Skin of body (tissue), 2 donors: ENCODE results near the gene ZNF276. TPM values are rescaled to one million over a fixed set of nuclear protein-coding genes. Genes with fewer than 3 reads are reported as not detected.
"Not testable (repeated sequence)": the region's sequence is repeated elsewhere in the genome, so short reads cannot be mapped to it uniquely, and the experiment has no call there.

Experiments used
- DNase-seq: peaks from one replicate; lab custom pipeline; 2025; lab: John Stamatoyannopoulos, UW
- total RNA-seq: library from RNA; depleted of rRNA; stranded (reverse); fragments of >200 nt; gene quantifications from one replicate; pipeline ENCODE4 v1.2.3, GENCODE V29; 2014

The ZNF276 gene
- total RNA-seq, 1 donor from 2014 or later, result 29.4 TPM

GRCh38 chr16:89695875-89696669 lies 25.3 kb upstream of the ZNF276 start:
- DNase-seq, result no peak

GRCh38 chr16:89696670-89697128 lies 24.6 kb upstream of the ZNF276 start:
- no peak for DNase-seq

DNA sequence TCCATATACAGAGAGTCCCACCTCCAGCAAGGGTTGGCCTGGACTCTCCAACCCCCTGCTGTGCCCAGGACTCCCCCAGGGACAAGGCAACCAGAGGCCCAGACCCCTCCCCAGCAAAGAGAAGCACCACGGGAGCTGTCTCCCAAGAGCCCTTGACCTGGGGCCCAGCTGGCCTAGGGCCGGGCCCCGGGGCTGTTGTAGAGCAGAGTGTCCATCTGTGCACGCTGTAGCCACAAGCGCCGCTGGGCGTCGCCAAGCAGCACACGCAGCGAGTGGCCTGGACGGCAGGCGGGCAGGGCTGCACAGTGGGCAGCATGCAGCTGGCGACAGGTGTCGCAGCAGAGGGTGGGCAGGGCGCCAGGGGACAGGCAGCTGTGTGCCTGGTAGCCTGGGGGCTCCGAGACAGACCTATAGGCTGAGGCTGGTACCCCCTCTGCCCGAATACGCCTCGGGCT lies 24.1 kb upstream of the ZNF276 start:
- DNase-seq, result no peak

GRCh38 chr16:89697616-89698331 lies 23.6 kb upstream of the ZNF276 start:
- no peak for DNase-seq

- not testable (repeated sequence) for DNase-seq
These were observed 22.6 kb upstream of the ZNF276 start for GRCh38 chr16:89698717-89699116.

DNA sequence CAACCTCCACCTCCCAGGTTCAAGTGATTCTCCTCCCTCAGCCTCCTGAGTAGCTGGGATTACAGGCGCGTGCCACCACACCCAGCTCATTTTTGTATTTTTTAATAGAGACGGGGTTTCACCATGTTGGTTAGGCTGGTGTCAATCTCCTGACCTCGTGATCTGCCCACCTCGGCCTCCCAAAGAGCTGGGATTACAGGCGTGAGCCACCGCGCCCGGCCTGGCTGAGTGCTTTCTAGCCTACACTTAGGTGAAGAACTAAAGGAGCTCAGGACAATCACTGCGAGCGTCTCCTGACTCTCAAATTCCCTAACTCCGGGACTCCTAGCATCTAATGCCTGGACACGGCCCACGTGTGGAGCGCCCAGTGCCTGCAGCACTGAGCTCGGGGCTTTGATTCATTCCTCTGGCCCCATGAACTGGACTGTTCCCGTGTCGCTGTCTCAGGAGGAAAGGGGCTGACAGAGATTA lies 21.7 kb upstream of the ZNF276 start:
- not testable (repeated sequence) for DNase-seq

- DNase-seq, result peak; percentile 77
These were observed 21.2 kb upstream of the ZNF276 start for GRCh38 chr16:89700100-89700648.

DNA sequence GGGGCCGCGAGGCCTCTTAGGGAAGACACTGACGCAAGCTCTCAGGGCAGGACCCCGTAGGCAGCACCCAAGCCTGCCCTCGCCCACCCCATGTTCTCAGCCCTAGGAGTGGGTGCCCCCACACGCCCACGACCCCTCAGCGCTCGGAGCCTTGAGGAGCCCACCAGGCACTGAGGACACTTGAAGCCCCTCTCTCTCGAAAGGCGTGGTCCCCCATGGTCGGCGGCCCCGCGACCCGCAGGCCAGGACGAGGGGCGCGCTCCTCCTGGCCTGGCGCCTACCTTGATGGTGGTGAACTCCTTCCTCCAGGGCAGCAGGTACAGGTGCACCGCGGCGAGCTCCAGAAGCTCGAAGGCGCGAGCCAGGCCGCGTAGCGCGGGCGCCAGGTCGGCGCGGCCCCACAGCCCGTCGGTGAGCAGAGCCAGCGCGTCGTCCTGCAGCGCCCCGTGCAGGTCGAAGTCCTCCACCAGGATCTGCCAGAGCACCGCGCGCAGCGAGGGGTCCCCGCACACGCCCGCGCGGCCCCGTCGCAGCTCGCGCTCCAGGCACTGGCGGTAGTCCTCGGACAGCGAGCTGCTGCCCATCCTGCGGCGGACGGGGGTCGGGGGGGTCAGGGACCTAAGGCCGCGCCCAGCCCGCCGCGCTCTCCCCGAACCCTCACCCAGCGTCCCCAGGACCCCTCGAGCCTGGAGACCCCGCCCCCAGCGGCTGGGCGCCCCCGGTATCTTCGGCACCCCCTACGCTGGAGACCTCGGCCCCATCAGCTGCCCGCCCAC lies 20.5 kb upstream of the ZNF276 start:
- DNase-seq, result no peak

DNA sequence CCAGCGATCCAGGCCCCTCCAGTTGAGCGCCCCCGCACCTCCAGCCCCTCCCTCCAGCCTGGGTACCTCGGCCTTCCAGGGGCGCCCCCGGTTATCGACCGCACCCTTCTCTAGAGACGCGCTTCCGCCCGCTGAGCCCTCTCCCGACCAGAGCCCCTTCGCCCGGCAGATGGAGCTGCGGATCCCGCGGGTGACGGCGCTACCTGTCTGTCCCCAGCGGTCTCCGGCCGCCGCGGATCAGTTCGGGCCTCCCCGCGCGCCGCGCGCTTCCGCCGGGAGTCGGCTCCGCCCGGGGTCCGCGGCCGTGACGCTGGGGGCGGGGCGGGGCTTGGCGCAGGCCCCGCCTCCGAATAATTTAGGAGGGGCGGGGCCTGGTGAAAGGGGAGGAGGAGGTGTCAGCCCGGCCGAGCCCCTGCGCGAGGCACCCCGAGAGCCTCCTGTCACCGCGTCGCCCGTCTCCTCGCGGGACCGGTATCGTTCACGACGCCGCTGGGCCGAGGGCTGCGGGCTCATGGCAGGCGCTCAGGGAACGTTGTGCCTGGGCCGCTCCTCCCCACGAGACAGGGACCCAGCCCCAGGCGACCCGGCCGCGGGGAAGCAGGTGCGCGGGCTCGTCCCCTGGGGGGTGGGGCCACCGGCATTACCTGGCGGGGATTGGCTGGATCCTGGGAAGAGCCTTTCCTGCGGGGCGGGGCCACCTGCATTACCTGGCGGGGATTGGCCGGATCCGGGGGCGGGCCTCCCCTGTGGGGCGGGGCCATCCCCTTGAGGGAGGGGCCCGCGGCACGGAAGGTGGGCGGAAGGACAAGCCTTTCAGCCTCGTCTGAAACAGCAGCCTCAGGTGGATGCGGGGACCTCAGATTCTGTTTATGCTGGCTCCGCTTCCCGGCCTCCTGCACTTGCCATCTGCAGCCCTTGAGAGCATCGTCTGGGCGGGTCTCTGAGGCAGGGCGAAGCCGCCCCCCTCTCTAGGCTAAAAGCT lies 19.6 kb upstream of the ZNF276 start, which contains the start of gene SPATA2L:
TSS of gene SPATA2L (minus strand) at position 281 of the 982 bp plus-strand sequence. CDS start 473 bp downstream, outside the sequence.
- peak; percentile 59 for DNase-seq

DNA sequence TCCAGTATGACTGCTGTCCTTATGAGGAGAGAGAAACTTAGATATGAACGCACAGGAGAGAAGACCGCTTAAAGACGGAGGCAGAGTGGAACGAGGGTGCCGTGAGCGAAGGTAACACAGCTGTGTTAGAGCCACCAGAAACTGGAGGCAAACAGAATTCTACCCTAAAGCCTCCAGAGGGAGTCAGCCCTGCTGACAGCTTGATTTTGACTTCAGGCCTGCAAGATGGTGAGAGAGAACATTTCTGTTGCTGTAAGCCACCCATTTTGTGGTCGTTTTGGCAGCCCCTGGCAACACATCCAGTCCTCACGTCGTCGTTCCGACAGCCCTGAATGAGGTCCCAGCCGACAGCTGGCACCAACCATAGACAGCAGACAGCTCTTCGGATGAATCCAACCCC lies 17.1 kb upstream of the ZNF276 start:
- no peak for DNase-seq

DNA sequence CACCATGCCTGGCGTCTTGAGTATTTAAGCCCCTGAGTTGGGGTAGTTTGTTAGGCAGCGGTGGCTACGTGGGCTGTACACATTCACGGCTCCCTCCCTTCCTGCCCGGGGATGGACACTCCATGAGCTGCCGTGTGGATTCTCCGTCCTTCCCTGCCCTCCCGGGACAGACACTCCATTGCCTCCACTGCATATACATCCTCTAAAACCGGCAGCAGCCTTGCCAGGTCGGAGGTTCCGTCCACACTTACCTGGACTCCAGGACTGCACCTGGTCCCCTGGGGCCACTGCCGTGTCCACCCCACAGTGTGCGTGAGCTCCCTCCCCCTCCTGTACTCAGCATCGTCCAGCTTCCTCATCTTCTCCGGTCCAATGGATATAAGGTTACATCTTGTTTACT lies 16.3 kb upstream of the ZNF276 start:
- DNase-seq, result no peak

- no peak for DNase-seq
These were observed 14.6 kb upstream of the ZNF276 start for GRCh38 chr16:89706518-89707260.

DNA sequence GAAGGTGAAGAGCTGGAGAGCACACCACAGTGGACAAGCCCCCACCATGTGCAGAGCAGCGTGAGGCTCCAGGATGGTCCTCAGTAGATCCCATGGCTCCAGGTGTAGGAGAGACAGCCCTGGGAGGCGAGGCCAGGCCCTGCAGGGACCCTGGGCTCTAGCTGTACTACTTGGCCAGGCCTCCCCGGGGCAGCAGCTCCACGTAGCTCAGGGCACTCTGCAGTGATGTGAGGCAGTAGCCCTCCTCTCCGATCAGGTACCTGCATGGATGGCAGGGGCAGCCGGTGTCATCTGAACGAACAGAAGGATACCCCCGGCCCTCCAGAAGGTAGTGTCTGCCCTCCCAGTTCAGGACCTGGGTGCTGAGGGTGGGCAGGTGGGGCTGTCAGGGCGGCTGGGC lies 13.6 kb upstream of the ZNF276 start:
- DNase-seq, result no peak

DNA sequence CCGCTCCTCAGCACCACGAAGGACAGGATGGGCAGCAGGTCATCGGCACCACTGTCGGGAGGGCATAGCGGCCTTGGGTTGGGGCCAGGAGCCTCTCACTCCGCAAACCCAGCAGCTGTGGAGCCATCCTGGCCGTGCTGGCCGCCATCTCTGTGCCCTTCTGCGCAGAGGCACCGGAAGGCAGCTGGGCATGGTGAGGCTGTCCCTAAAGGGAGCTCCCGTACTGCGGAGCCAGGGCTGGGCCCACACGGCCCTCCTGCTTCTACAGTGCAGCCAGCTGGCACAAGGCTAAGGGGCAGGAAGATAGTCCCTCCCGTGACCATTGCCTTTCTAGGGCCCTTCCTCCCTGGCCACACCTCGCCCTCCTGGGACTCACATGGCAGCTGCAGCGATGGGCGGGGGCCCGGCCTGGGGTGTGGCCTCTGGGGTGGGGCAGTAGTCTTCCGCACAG lies 12.8 kb upstream of the ZNF276 start:
- DNase-seq, result no peak

DNA sequence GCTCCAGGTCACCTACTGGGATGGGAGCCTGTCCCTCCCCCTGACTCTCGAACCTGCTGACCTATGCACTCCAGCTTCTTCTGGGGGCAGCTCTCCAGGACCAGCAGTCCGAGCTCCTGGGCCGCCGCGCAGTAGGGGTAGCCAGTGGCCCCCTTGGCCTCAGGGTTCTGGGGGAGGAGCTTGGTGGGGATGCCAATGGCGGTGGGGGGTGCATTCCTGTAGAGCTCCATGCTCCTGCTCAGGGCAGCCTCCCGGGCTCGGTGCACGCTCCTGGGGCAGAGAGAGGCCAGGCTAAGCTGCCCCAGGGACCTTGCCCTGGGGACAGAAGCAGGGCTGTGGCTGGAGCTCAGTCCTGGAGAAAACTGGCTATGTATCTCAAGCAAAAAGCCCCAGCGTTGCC lies 12.2 kb upstream of the ZNF276 start:
- DNase-seq, result no peak

DNA sequence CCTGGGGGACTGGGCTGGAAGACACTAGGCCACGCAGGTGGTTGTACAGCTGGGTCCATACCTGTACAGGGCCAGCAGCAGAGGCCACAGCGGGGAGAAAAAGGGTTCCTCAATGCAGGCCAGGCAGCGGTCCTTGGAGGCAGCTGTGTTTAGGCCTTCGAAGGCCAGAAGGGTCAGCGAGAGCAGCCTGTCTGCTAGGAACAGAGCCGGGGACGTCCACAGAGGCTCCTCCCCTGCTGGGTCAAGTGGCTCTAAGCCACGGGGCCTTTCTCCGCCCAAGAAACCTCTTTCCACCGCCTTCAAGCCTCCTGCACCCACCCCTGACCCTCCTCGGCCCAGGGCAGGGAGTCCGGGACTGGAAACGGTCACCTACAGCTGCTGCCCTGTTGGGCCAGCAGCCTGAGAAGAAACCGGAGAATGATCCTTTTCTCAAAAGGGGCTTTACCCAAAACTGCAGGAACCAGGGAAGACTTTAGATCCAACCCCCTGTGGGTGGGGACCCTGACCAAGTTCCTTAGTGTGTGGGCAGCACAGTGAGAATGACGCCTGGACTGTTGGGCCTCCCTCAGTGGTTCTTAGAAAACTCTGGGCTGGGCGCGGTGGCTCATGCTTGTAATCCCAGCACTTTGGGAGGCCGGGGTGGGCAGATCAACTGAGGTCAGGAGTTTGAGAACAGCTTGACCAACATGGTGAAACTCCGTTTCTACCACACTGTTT lies 11.5 kb upstream of the ZNF276 start:
- no peak for DNase-seq

GRCh38 chr16:89710709-89711564 lies 10.4 kb upstream of the ZNF276 start:
- DNase-seq, result no peak
